HL-60 (cell line): ENCODE results near the gene C1orf21.

ENCODE experiments used
- DNase-seq, 2 experiments: peaks; one replicate each; pipeline ENCODE4 v3.0.0-alpha.2; 2010 to 2020; ENCODE audit warnings: low read depth in 1 of 2, low spot score in 1 of 2
- H3K27ac ChIP-seq: fragments of 250-450 bp; sonication (Bioruptor Pico); replicated peaks from 2 replicates; pipeline ENCODE4 v1.5.1; 2020; ENCODE audit warnings: mild to moderate bottlenecking, moderate library complexity
- H3K27me3 ChIP-seq: fragments of 250-450 bp; sonication (Bioruptor Pico); 2 replicates; pipeline ENCODE4 v1.5.1; 2021; ENCODE audit warnings: mild to moderate bottlenecking, moderate library complexity; ENCODE audit not compliant: insufficient read depth, poor library complexity, severe bottlenecking
- H3K4me3 ChIP-seq: replicated peaks from 2 replicates; pipeline ENCODE4 v1.5.1; 2011; ENCODE audit warnings: mild to moderate bottlenecking, control low read depth, low read length; ENCODE audit not compliant: insufficient read depth
- GABPA ChIP-seq: IDR thresholded peaks from 2 replicates; pipeline ENCODE4 v1.6.1; 2012; ENCODE audit warnings: low read depth
- POLR2AphosphoS5 ChIP-seq: IDR thresholded peaks from 2 replicates; pipeline ENCODE4 v1.6.1; 2012; ENCODE audit warnings: low read depth
- SPI1 ChIP-seq: IDR thresholded peaks from 2 replicates; pipeline ENCODE4 v1.6.1; 2012; ENCODE audit warnings: low read depth, mild to moderate bottlenecking, borderline replicate concordance
- TF ChIP-seq, protein P1 (sequence below): IDR thresholded peaks from 2 replicates; pipeline ENCODE4 v1.6.1; 2012; ENCODE audit warnings: low read depth; ENCODE audit not compliant: insufficient replicate concordance
- TF ChIP-seq, protein P2 (sequence below): IDR thresholded peaks from one replicate; pipeline ENCODE4 v1.5.1; 2011; ENCODE audit warnings: low read length, control low read depth, inconsistent platforms; ENCODE audit not compliant: insufficient read depth

Gene C1orf21

GRCh38 chr1:184569106-184569505 lies 182.3 kb downstream of the C1orf21 start:
- no peak overlapping the region for H3K4me3 ChIP-seq
- no peak for DNase-seq
- TF ChIP-seq, protein P1, sequence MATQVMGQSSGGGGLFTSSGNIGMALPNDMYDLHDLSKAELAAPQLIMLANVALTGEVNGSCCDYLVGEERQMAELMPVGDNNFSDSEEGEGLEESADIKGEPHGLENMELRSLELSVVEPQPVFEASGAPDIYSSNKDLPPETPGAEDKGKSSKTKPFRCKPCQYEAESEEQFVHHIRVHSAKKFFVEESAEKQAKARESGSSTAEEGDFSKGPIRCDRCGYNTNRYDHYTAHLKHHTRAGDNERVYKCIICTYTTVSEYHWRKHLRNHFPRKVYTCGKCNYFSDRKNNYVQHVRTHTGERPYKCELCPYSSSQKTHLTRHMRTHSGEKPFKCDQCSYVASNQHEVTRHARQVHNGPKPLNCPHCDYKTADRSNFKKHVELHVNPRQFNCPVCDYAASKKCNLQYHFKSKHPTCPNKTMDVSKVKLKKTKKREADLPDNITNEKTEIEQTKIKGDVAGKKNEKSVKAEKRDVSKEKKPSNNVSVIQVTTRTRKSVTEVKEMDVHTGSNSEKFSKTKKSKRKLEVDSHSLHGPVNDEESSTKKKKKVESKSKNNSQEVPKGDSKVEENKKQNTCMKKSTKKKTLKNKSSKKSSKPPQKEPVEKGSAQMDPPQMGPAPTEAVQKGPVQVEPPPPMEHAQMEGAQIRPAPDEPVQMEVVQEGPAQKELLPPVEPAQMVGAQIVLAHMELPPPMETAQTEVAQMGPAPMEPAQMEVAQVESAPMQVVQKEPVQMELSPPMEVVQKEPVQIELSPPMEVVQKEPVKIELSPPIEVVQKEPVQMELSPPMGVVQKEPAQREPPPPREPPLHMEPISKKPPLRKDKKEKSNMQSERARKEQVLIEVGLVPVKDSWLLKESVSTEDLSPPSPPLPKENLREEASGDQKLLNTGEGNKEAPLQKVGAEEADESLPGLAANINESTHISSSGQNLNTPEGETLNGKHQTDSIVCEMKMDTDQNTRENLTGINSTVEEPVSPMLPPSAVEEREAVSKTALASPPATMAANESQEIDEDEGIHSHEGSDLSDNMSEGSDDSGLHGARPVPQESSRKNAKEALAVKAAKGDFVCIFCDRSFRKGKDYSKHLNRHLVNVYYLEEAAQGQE = no peak
- TF ChIP-seq SPI1 = no peak
- TF ChIP-seq POLR2AphosphoS5 = no peak
- no peak for TF ChIP-seq GABPA
- TF ChIP-seq, protein P2, sequence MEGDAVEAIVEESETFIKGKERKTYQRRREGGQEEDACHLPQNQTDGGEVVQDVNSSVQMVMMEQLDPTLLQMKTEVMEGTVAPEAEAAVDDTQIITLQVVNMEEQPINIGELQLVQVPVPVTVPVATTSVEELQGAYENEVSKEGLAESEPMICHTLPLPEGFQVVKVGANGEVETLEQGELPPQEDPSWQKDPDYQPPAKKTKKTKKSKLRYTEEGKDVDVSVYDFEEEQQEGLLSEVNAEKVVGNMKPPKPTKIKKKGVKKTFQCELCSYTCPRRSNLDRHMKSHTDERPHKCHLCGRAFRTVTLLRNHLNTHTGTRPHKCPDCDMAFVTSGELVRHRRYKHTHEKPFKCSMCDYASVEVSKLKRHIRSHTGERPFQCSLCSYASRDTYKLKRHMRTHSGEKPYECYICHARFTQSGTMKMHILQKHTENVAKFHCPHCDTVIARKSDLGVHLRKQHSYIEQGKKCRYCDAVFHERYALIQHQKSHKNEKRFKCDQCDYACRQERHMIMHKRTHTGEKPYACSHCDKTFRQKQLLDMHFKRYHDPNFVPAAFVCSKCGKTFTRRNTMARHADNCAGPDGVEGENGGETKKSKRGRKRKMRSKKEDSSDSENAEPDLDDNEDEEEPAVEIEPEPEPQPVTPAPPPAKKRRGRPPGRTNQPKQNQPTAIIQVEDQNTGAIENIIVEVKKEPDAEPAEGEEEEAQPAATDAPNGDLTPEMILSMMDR = no peak
- H3K27ac ChIP-seq = no peak overlapping the region
- peaks cover 5% of the 10 kb centered on the region for H3K27me3 ChIP-seq

DNA sequence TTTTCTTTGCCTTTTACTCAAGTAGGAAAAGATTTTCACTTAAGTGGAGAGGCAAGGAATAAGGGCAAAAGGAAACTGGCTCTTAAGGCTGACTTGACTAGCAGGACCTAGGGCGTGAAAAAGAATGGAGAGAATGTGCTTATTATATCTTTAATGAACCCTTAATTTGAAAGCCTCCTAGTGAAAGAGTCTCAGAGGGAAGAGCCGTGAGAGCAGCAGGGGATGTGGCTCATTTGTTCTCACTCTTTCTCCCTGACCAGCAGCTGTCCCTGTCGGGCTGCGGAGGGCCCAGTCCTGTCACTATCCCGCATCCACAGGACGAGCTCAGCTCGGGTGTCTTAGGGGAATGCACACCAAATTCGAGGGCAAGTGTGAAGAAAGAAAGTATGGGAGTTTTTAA lies 187.8 kb downstream of the C1orf21 start:
- Histone ChIP-seq H3K27me3 (no peaks in the 10 kb centered on the region), H3K4me3 (no peak overlapping the region), H3K27ac (no peak overlapping the region)
- DNase-seq = no peak
- TF ChIP-seq, protein P1 = no peak

GRCh38 chr1:184576822-184577221 lies 190.0 kb downstream of the C1orf21 start:
- no peak for DNase-seq
- no peak overlapping the region for H3K27ac ChIP-seq
- H3K27me3 ChIP-seq = no peaks in the 10 kb centered on the region
- TF ChIP-seq, protein P2 = no peak
- TF ChIP-seq POLR2AphosphoS5 = no peak
- no peak for TF ChIP-seq GABPA
- TF ChIP-seq, protein P1 = no peak
- no peak for TF ChIP-seq SPI1
- no peak overlapping the region for H3K4me3 ChIP-seq

- TF ChIP-seq, protein P2 = no peak
- TF ChIP-seq GABPA (no peak), SPI1 (no peak), POLR2AphosphoS5 (no peak)
- TF ChIP-seq, protein P1 = no peak
- H3K27me3 ChIP-seq = no peaks in the 10 kb centered on the region
- no peak for DNase-seq
Observed at GRCh38 chr1:184577319-184577718, 190.5 kb downstream of the C1orf21 start.

More at GRCh38 chr1:184577319-184577718, 190.5 kb downstream of the C1orf21 start:
- Histone ChIP-seq H3K4me3 (no peak overlapping the region), H3K27ac (no peak overlapping the region)
